Fibroblast of skin of right biceps (primary cell): ENCODE data around the gene CCDC30.

ENCODE experiments used
- DNase-seq: peaks from one replicate; pipeline ENCODE4 v3.0.0-alpha.2; 2013

The CCDC30 gene

GRCh38 chr1:42700006-42700405 lies 236.9 kb downstream of the CCDC30 start:
- no peak for DNase-seq

GRCh38 chr1:42703888-42704464 lies 240.9 kb downstream of the CCDC30 start:
- DNase-seq, result no peak
